Activated T-cell treated with anti-CD3 and anti-CD28 coated beads, Interleukin-2, amount 50 U/mL, for 1 hour (primary cell): ENCODE measurements around the gene HDAC4.

Experiments
- DNase-seq: peaks from one replicate; pipeline ENCODE4 v3.0.0-alpha.2; 2020

The HDAC4 gene

GRCh38 chr2:239029958-239030357 is 370.9 kb downstream of the HDAC4 start:
- no peak for DNase-seq

GRCh38 chr2:239028253-239028619 is 372.6 kb downstream of the HDAC4 start:
- no peak for DNase-seq

- DNase-seq = no peak
Measured at GRCh38 chr2:239027391-239028252, 373.2 kb downstream of the HDAC4 start.

GRCh38 chr2:239026711-239027361 is 374.0 kb downstream of the HDAC4 start:
- no peak for DNase-seq

GRCh38 chr2:239025951-239026461 is 374.8 kb downstream of the HDAC4 start:
- DNase-seq = no peak

GRCh38 chr2:239025096-239025801 is 375.6 kb downstream of the HDAC4 start:
- DNase-seq = no peak

GRCh38 chr2:239024226-239024625 is 376.6 kb downstream of the HDAC4 start:
- no peak for DNase-seq

GRCh38 chr2:239022437-239023260 is 378.2 kb downstream of the HDAC4 start:
- no peak for DNase-seq

GRCh38 chr2:239021651-239022436 is 379.0 kb downstream of the HDAC4 start:
- DNase-seq = no peak

- no peak for DNase-seq
Measured at GRCh38 chr2:239021224-239021623, 379.6 kb downstream of the HDAC4 start.

- DNase-seq = no peak
Measured at GRCh38 chr2:239020541-239021041, 380.2 kb downstream of the HDAC4 start.

GRCh38 chr2:239019183-239019581 is 381.6 kb downstream of the HDAC4 start:
- no peak for DNase-seq

- no peak for DNase-seq
Measured at GRCh38 chr2:239018271-239019182, 382.3 kb downstream of the HDAC4 start.

GRCh38 chr2:239017491-239018098 is 383.2 kb downstream of the HDAC4 start:
- DNase-seq = no peak

GRCh38 chr2:239015901-239016675 is 384.7 kb downstream of the HDAC4 start:
- no peak for DNase-seq

GRCh38 chr2:239015218-239015900 is 385.5 kb downstream of the HDAC4 start:
- DNase-seq = no peak

- DNase-seq = no peak
Measured at GRCh38 chr2:239014458-239015217, 386.2 kb downstream of the HDAC4 start.

GRCh38 chr2:239013678-239013976 is 387.2 kb downstream of the HDAC4 start:
- no peak for DNase-seq
